CD4-positive, alpha-beta T cell treated with Interleukin-10 for 1 hour (primary cell): ENCODE measurements around the gene GOLPH3.
A peak's percentile ranks its signal among the peaks of the same experiment; 100 is the strongest.
"Not testable (repeated sequence)": the region's sequence is repeated elsewhere in the genome, so short reads cannot be mapped to it uniquely, and the experiment has no call there.

ENCODE experiments used
- DNase-seq: peaks from one replicate; pipeline ENCODE4 v3.0.0-alpha.2; 2020

Gene GOLPH3

DNA sequence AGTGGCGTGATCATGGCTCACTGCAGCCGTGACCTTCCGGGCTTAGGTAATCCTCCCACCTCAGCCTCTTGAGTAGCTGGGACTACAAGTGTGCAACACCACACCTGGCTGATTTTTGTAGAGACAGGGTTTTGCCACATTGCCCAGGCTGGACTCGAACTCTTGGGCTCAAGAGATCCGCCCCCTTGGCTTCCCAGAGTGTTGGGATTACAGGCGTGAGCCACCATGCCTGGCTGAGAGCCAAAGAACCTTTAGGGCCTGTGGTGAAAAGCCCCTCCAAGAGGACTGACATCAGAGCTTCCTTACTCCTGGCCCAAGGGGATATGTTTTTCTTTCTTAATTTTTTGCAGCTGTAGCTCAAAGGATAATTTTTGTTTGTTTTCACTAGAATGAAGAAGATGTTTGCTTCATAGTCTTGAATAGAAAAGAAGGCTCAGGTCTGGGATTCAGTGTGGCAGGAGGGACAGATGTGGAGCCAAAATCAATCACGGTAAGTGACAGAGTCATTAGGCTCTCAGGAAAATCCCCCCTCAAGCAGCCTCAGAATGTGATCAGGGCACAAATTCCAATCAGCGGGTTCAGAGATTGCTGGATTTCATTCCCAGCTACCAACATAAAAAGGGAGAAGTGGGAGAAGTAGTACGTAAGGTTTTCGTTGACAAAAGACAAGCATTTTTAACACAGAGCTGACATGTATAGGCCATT, 77.1 kb downstream of the GOLPH3 start:
- no peak for DNase-seq

DNA sequence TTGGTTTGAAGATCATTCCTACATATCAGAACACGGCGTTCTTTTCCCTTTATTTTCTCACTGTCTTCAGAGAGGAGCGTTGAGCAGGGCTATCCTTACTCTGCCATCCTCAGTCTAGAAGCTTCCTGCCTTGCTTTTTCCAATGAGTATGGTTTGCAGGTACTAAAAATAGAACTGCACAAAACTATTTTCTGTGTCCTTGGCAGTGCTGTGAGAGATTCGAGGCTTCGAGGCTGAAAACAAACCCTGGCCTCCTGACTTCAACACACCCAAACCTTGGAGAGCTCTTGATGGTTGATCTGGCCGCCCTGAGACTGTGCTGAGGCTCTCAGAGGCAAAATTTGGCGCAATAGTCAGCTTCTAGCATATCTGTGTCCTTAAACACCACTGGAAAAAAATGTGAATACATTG, 78.9 kb downstream of the GOLPH3 start:
- no peak for DNase-seq

DNA sequence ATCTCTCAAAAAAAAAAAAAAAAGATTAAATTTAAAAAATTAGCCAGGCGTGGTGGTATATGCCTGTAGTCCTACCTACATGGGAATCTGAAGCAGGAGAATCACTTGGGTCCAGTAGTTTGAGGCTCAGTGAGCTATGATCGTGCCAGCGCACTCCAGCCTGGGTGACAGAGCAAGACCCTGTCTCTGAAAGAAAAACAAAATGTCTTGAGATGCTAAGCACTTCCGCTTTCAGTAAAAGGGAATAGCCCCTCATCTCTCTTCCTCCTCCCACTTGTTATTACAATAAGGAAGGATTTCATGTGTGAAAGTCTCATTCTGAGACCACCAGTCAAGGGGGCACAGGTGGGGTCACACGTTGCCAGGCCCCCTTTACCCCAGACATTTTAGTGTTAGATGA, 79.4 kb downstream of the GOLPH3 start:
- DNase-seq = no peak

DNA sequence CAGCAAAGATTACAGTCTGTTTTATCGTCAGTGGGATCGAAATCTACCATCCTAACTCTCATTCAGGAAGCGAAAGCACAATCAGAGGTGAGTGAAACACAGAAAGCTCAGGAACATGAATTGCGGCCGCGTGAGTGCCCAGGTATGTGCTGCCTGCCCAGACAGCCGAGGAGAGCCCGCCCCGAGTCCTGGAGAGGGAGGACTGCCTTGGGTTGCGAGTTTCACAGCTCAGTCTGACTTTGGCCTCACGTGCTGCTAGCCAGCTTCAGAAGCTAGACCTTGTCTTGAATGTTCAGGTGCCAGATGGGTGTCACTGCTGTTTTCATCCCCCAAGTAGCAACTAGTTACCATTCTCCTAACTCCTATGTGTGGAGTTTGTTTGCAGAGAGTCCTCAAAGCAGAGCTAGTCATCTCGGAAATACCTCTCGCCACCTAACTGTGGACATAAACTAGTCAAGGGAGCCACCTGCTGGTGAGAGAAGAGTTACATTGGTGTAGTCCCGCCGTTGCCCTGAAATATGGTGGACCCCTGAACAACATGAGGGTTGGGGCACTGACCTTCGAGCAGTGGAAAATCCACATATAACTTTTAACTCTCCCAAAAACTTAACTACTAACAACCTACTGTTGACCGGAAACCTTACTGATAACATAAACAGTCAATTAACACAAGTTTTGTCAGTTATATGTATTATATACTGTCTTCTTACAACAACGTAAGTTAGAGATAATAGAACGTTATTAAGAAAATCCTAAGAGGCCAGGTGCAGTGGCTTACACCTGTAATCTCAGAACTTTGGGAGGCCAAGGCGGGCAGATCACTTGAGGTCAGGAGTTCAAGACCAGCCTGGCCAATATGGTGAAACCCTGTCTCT, 80.9 kb downstream of the GOLPH3 start:
- DNase-seq = peak; percentile 67

DNA sequence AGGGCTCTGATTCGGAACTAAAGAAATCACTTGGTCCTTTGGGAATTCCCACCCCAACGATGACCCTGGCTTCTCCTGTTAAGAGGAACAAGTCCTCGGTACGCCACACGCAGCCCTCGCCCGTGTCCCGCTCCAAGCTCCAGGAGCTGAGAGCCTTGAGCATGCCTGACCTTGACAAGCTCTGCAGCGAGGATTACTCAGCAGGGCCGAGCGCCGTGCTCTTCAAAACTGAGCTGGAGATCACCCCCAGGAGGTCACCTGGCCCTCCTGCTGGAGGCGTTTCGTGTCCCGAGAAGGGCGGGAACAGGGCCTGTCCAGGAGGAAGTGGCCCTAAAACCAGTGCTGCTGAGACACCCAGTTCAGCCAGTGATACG, 83.4 kb downstream of the GOLPH3 start:
- DNase-seq = no peak

DNA sequence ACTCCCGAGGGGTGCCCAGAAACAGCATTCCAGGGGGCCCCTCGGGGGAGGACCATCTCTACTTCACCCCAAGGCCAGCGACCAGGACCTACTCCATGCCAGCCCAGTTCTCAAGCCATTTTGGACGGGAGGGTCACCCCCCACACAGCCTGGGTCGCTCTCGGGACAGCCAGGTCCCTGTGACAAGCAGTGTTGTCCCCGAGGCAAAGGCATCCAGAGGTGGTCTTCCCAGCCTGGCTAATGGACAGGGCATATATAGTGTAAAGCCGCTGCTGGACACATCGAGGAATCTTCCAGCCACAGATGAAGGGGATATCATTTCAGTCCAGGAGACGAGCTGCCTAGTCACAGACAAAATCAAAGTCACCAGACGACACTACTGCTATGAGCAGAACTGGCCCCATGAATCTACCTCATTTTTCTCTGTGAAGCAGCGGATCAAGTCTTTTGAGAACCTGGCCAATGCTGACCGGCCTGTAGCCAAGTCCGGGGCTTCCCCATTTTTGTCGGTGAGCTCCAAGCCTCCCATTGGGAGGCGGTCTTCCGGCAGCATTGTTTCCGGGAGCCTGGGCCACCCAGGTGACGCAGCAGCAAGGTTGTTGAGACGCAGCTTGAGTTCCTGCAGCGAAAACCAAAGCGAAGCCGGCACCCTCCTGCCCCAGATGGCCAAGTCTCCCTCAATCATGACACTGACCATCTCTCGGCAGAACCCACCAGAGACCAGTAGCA, 83.9 kb downstream of the GOLPH3 start:
- DNase-seq = no peak

DNA sequence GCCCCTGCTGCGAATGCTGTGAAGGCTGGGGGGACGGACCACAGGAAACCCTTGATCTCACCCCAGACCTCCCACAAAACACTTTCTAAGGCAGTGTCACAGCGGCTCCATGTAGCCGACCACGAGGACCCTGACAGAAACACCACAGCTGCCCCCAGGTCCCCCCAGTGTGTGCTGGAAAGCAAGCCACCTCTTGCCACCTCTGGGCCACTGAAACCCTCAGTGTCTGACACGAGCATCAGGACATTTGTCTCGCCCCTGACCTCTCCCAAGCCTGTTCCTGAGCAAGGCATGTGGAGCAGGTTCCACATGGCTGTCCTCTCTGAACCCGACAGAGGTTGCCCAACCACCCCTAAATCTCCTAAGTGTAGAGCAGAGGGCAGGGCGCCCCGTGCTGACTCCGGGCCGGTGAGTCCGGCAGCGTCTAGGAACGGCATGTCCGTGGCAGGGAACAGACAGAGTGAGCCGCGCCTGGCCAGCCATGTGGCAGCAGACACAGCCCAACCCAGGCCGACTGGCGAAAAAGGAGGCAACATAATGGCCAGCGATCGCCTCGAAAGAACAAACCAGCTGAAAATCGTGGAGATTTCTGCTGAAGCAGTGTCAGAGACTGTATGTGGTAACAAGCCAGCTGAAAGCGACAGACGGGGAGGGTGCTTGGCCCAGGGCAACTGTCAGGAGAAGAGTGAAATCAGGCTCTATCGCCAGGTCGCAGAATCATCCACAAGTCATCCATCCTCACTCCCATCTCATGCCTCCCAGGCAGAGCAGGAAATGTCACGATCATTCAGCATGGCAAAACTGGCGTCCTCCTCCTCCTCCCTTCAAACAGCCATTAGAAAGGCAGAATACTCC, 84.7 kb downstream of the GOLPH3 start:
- no peak for DNase-seq

DNA sequence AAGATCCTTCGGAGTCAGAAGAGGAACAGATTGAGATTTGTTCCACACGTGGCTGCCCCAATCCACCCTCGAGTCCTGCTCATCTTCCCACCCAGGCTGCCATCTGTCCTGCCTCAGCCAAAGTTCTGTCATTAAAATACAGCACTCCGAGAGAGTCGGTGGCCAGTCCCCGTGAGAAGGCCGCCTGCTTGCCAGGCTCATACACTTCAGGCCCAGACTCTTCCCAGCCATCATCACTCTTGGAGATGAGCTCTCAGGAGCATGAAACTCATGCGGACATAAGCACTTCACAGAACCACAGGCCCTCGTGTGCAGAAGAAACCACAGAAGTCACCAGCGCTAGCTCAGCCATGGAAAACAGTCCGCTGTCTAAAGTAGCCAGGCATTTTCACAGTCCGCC, 85.9 kb downstream of the GOLPH3 start:
- DNase-seq = no peak

DNA sequence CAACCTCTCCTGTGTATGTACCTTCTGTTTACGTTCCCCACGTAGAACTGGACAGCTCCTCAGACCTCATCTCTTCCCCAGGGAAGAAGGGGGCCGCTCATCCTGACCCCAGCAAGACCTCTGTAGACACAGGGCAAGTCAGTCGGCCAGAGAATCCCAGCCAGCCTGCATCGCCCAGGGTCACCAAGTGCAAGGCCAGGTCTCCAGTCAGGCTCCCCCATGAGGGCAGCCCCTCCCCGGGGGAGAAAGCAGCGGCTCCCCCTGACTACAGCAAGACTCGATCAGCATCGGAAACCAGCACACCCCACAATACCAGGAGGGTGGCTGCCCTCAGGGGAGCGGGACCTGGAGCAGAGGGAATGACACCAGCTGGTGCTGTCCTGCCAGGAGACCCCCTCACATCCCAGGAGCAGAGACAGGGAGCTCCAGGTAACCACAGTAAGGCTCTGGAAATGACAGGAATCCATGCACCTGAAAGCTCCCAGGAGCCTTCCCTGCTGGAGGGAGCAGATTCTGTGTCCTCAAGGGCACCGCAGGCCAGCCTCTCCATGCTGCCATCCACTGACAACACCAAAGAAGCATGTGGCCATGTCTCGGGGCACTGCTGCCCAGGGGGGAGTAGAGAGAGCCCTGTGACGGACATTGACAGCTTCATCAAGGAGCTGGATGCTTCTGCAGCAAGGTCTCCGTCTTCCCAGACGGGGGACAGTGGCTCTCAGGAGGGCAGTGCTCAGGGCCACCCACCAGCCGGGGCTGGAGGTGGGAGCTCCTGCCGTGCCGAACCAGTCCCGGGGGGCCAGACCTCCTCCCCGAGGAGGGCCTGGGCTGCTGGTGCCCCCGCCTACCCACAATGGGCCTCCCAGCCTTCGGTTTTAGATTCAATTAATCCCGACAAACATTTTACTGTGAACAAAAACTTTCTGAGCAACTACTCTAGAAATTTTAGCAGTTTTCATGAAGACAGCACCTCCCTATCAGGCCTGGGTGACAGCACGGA, 86.7 kb downstream of the GOLPH3 start:
- DNase-seq = no peak

DNA sequence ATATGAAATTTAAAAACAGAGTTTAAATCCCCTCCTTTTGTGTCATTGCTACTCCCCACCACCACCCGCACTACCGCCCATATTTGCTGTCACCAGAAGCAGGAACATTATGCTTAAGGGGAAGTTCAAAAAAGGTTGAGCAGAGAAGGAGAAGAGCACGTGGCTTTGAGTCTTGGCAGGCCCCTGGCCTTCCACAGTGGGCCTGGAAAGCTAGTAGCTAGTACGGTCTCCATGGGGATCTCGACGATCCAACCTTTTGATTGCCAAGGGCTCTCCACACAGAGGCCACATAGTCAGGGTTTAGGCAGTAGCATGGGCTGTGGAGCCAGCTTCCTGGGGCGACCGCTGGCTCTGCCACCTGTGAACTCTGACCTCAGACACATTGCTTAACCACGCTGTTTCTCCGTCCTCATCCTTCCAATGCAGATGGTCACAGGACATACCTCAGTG, 90.1 kb downstream of the GOLPH3 start:
- DNase-seq = no peak

DNA sequence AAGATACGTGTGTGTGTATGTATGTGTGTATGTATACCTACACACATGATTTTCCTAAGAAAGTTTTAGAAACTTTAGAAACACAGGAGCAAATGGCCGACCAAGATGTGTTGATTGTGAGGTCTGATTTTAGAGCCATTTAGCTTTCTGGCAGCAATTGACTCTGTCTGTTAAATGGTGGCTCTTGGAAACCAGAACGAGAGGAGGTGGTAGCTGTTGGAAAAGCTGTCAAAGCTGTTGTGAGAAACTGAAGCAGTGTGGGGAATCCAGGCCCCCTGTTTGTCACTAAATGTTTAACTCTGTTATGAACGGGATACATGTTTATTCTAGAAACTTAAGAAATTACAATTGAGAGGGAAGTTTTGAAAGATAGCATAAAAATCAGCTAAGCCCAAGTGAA, 91.4 kb downstream of the GOLPH3 start:
- DNase-seq = no peak

DNA sequence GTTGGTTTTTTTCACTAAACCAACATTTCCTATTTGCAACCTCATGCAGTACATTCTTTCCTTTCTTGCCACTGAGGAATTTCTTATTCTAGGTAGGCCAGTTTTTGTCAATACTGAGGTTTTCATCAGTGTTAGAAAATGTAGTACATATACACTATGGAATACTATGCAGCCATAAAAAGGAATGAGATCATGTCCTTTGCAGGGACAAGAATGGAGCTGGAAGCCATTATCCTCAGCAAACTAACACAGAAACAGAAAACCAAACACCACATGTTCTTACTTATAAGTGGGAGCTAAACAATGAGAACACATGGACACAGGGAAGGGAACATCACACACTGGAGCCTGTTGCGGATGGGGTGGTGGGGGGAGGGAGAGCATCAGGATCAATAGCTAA, 93.6 kb downstream of the GOLPH3 start:
- not testable (repeated sequence) for DNase-seq

DNA sequence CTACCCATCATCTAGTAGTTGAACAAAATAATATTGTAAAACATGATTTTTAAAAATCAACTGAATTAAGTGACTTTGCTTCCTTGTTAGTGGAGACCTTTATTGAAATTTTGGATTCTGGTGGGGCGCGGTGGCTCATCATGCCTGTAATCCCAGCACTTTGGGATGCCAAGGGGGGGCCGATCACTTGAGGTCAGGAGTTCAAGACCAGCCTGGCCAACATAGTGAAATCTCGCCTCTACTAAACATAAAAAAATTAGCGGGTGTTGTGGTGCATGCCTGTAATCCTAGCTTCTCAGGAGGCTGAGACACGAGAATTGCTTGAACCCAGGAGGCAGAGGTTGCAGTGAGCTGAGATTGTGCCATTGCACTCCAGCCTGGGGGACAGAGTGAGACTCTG, 95.3 kb downstream of the GOLPH3 start:
- DNase-seq = not testable (repeated sequence)

DNA sequence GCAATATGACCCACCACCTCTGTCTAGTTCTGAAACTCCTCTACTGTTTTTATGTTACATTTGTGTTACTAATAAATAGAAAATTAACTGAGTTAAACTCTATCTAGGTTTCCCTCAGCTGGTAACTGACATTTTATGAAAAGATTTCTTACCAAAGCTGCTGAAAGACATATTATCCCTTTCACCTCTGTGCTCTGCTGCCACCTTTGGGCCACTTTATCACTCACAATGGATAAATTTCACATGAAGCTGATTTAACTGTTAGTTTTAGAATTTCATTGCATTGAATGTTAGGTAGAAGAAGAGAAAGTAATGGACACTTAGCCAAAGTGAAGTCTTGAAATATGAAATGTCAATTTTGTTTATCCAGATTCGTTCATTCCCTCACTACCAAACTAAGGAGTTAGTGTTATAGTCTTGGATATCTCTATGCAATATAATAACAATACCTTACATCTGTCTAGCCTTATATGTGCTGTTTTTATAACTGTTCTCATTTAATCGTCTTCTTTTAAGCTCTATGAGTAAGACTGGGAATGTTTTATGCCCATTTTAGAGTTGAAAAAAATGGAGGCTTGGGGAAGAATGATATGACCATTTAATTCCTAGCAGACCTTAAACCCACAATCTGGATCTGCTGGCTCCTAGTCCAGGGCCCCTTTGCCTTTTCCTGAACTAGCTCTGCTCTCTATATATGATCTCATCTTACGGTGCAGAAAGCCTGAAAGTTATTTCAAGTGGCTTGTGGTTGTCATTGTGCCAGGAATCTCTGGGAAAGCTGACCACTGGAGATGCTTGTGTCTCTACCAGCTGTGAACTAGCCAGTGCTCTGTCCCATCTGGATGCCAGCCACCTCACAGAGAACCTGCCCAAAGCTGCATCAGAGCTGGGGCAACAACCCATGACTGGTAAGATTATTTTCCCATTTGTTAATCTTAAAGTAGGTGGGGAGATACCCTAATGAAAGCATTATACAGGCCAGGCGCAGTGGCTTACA, 97.1 kb downstream of the GOLPH3 start:
- peak; percentile 39 for DNase-seq
